Spleen (tissue), 11 donors: ENCODE results near the gene DRC3. TPM values are rescaled to one million over a fixed set of nuclear protein-coding genes. Genes with fewer than 3 reads are reported as not detected.

Experiments used
- DNase-seq: peaks from one replicate; pipeline ENCODE4 v3.0.0-alpha.2; 2020
- H3K27ac ChIP-seq, 8 donors: fragments of 200-600 bp; sonication (generic) in 7 of 8; 1 replicate in 4 of 8; 2 replicates in 4 of 8; pipeline versions ENCODE4 v1.5.0 to v1.8.0; 2016 to 2021; ENCODE audit warnings: inconsistent platforms in 4 of 8, mild to moderate bottlenecking in 4 of 8, moderate library complexity in 1 of 8
- H3K27me3 ChIP-seq, 7 donors: fragments of 200-600 bp; sonication (generic) in 6 of 7; replicated peaks in 1 of 7; 1 replicate in 4 of 7; 2 replicates in 3 of 7; pipeline versions ENCODE4 v1.5.0 to v1.8.0; 2016 to 2021; ENCODE audit warnings: inconsistent platforms in 3 of 7, mild to moderate bottlenecking in 1 of 7
- H3K36me3 ChIP-seq, 6 donors: fragments of 200-600 bp; sonication (generic) in 5 of 6; 1 replicate in 4 of 6; 2 replicates in 2 of 6; pipeline versions ENCODE4 v1.5.0 to v1.8.0; 2016 to 2021; ENCODE audit warnings: inconsistent platforms in 2 of 6
- H3K4me1 ChIP-seq, 6 donors: fragments of 200-600 bp; sonication (generic) in 5 of 6; 1 replicate in 3 of 6; 2 replicates in 3 of 6; pipeline versions ENCODE4 v1.5.0 to v1.8.0; 2016 to 2021; ENCODE audit warnings: inconsistent platforms in 3 of 6
- H3K4me3 ChIP-seq, 8 donors: fragments of 200-600 bp; sonication (generic) in 7 of 8; 1 replicate in 4 of 8; 2 replicates in 4 of 8; pipeline versions ENCODE4 v1.5.0 to v1.8.0; 2016 to 2021; ENCODE audit warnings: inconsistent platforms in 4 of 8, mild to moderate bottlenecking in 4 of 8, moderate library complexity in 2 of 8
- H3K9me3 ChIP-seq, 8 donors: fragments of 200-600 bp; sonication (generic) in 7 of 8; 1 replicate in 4 of 8; 2 replicates in 4 of 8; pipeline versions ENCODE4 v1.5.0 to v1.8.0; 2016 to 2021; ENCODE audit warnings: inconsistent platforms in 4 of 8
- CTCF ChIP-seq, 11 experiments: fragments of 200-600 bp in 7 of 11; fragments of 450-650 bp in 4 of 11; sonication (generic) in 4 of 11; IDR thresholded peaks in 8 of 11; conservative IDR thresholded peaks in 3 of 11; 1 replicate in 7 of 11; 2 replicates in 4 of 11; pipeline versions ENCODE4 v1.4.0 to v1.8.0; 2016 to 2021; ENCODE audit warnings: antibody characterized with exemption in 11 of 11, inconsistent platforms in 4 of 11, mild to moderate bottlenecking in 1 of 11
- POLR2A ChIP-seq, 3 donors: fragments of 450-650 bp; IDR thresholded peaks; one replicate each; pipeline ENCODE4 v1.5.1; 2017; ENCODE audit warnings: antibody characterized with exemption in 3 of 3, mild to moderate bottlenecking in 1 of 3
- POLR2AphosphoS5 ChIP-seq, 3 donors: sonication (generic); formaldehyde crosslinking; IDR thresholded peaks; one replicate each; pipeline ENCODE4 v1.5.1; 2017; ENCODE audit warnings: antibody characterized with exemption in 3 of 3
- WGBS, 5 donors: extraction: QIAGEN DNeasy Blood & Tissue Kit in 3 of 5; methylation state at CpG; one replicate each; pipeline versions ENCODE4 v1.1.5 to v1.1.7; 2013 to 2018; 5-methylcytosine and 5-hydroxymethylcytosine counted together
- intact Hi-C: fragments of 100-400 bp; cut with DNase I; formaldehyde crosslinking; loops from one replicate; pipeline ENCODE4 v1.15.0; 2023; ENCODE audit warnings: low total_unique reads
- polyA plus RNA-seq, 3 donors: library from polyadenylated mRNA; stranded (reverse); fragments of 200-250 nt; gene quantifications; one replicate each; pipeline ENCODE4 v1.2.1, GENCODE V29; 2013
- total RNA-seq, 7 donors: library from RNA; depleted of rRNA in 3 of 7; stranded (reverse); fragments of >200 nt in 3 of 7; fragmentation: NEBNext Ultra II Directional in 4 of 7; extraction: Animal tissue kit (Norgen Biotek cat#: 25700) in 4 of 7; gene quantifications; one replicate each; pipeline versions ENCODE4 v1.1.0 to v1.2.1, GENCODE V29; 2016 to 2021
- donor health status: healthy with polysubstance abuse.
- donor health status: DM: no; HTN: no; CAD: no; lungs with moderate emphysema.
- donor health status: DM: no; HTN: no; CAD: no.
- donor health status: Bipolar disorder and iron deficiency.
- donor health status: healthy.
- donor health status: DM: no; HTN: no; CAD: no.
- donor health status: DM: yes; HTN: yes; CAD: no.

The DRC3 gene
- total and polyA plus RNA-seq, 10 donors: 0.37 to 7.3 (median 2.3) TPM

- Histone ChIP-seq H3K4me3 (no peak overlapping the region), H3K36me3 (no peaks in the 10 kb centered on the region), H3K4me1 (peaks cover 0 to 10% (median 0%) of the 10 kb centered on the region in 6 donors), H3K9me3 (no peaks in the 10 kb centered on the region), H3K27me3 (no peaks in the 10 kb centered on the region), H3K27ac (no peak overlapping the region)
- no peak for TF ChIP-seq POLR2A (IDR thresholded peaks at IDR 0.05)
- WGBS, 5 donors: 87 to 99% (median 94%) methylated on average over 9 of the region's 9 CpGs
- DNase-seq: no peak
- intact Hi-C loops: no loop called here
These were observed 10.1 kb downstream of the DRC3 start for GRCh38 chr17:17982801-17983200.

DNA sequence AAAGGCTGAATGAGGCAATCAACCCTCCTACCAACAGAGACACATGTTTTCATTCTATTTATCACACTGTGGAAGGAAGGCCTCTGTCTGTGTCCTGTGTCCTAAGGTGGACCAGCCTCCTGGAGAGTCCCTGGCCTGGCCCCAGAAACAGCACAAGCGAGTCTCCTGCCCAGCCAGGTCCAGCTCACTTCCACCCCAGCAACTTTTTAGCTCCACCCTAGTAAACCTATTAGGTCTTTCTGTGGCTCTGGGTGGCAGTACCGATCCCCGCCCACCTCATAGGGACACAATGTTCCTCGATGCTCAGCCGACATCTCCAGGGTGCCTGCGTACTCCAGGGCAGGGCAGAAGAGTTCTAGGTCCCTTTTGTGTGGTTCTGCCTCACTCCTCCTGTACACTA is 10.7 kb downstream of the DRC3 start:
- 88 to 94% (median 92%) methylated on average over 6 of the region's 6 CpGs for WGBS, 5 donors
- TF ChIP-seq POLR2A (IDR thresholded peaks at IDR 0.05): no peak
- no peak for TF ChIP-seq CTCF (IDR thresholded peaks at IDR 0.05 in 8 of 11, conservative IDR thresholded peaks at IDR 0.05 in 3 of 11)
- TF ChIP-seq POLR2AphosphoS5 (IDR thresholded peaks at IDR 0.05): no peak
- no peak overlapping the region for H3K4me3 ChIP-seq
- H3K36me3 ChIP-seq: no peaks in the 10 kb centered on the region
- H3K4me1 ChIP-seq: peaks cover 0 to 9% (median 0%) of the 10 kb centered on the region in 6 donors
- H3K27ac ChIP-seq: no peak overlapping the region
- no peaks in the 10 kb centered on the region for H3K27me3 ChIP-seq
- no peaks in the 10 kb centered on the region for H3K9me3 ChIP-seq
- DNase-seq: no peak
- intact Hi-C loops: no loop called here

- no peak for DNase-seq
- TF ChIP-seq POLR2AphosphoS5 (IDR thresholded peaks at IDR 0.05) (no peak), POLR2A (IDR thresholded peaks at IDR 0.05) (no peak), CTCF (IDR thresholded peaks at IDR 0.05 in 8 of 11, conservative IDR thresholded peaks at IDR 0.05 in 3 of 11) (no peak)
- Histone ChIP-seq H3K36me3 (no peaks in the 10 kb centered on the region), H3K27me3 (no peaks in the 10 kb centered on the region), H3K4me1 (peaks cover 0 to 5% (median 0%) of the 10 kb centered on the region in 6 donors), H3K27ac (no peak overlapping the region), H3K9me3 (no peaks in the 10 kb centered on the region), H3K4me3 (no peak overlapping the region)
- WGBS, 5 donors: 81 to 97% (median 92%) methylated on average over 6 of the region's 6 CpGs
- intact Hi-C loops: no loop called here
These were observed 11.1 kb downstream of the DRC3 start for GRCh38 chr17:17983776-17984175.

DNA sequence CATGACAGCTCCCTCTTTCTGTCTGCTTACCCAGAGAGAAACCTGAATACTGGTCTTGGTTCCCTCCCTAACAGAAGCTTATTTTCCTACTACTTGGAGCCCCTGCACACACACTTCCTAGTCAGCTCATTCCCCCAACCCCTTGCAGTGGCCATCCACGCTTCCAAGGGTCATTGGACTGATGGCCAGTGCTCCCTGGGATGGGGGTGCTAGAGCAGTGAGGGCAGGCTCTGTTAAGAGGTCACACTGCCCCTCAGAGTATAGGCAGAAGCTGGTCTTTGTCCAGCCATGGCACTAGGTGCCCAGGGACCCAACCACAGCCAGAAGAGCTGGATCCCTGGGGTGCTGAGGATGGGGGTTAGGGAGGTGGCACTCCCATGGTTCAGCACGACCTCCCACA is 12.5 kb downstream of the DRC3 start:
- Histone ChIP-seq H3K36me3 (no peaks in the 10 kb centered on the region), H3K4me1 (no peaks in the 10 kb centered on the region), H3K4me3 (no peak overlapping the region), H3K27me3 (no peaks in the 10 kb centered on the region), H3K9me3 (no peaks in the 10 kb centered on the region), H3K27ac (no peak overlapping the region)
- WGBS, 5 donors: 71 to 92% (median 85%) methylated on average over 1 to 2 of the region's 2 CpGs
- TF ChIP-seq POLR2AphosphoS5 (IDR thresholded peaks at IDR 0.05): no peak
- no peak for TF ChIP-seq CTCF (IDR thresholded peaks at IDR 0.05 in 8 of 11, conservative IDR thresholded peaks at IDR 0.05 in 3 of 11)
- TF ChIP-seq POLR2A (IDR thresholded peaks at IDR 0.05): no peak
- no peak for DNase-seq
- intact Hi-C loops: no loop called here

DNA sequence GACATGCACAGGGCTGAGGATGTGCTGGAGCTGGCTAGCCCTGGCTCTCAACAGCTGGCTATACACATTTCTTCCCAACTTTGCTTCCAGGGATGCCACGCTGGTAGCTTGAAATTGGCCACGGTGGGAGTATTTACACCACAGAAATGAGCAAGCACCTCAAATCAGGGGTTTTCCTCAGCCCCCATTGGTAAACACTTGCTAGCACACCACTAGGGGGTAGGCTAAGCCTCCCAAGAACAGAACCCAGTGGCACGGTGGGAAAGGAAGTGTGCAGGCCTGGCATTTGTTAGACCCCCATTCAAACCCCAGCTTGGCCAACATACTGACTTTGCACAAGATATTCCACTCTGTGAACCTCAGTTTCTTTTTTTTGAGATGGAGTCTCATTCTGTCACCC is 12.9 kb downstream of the DRC3 start:
- 43 to 73% (median 60%) methylated on average over 3 of the region's 3 CpGs for WGBS, 5 donors
- no peaks in the 10 kb centered on the region for H3K27me3 ChIP-seq
- H3K4me1 ChIP-seq: no peaks in the 10 kb centered on the region
- H3K36me3 ChIP-seq: no peaks in the 10 kb centered on the region
- H3K9me3 ChIP-seq: no peaks in the 10 kb centered on the region
- no peak for DNase-seq
- no peak overlapping the region for H3K4me3 ChIP-seq
- intact Hi-C loops: no loop called here
- TF ChIP-seq POLR2A (IDR thresholded peaks at IDR 0.05) (no peak), CTCF (IDR thresholded peaks at IDR 0.05 in 8 of 11, conservative IDR thresholded peaks at IDR 0.05 in 3 of 11) (no peak), POLR2AphosphoS5 (IDR thresholded peaks at IDR 0.05) (no peak)
- no peak overlapping the region for H3K27ac ChIP-seq
